GM15510 (cell line): ENCODE measurements around the gene NLE1.

Experiments used
- POLR2A ChIP-seq: IDR thresholded peaks from 3 replicates; pipeline ENCODE4 v1.6.1; 2011; ENCODE audit warnings: borderline replicate concordance; ENCODE audit not compliant: insufficient read length; ENCODE audit errors: extremely low read depth

Gene NLE1

GRCh38 chr17:35086164-35086563 is 55.9 kb downstream of the NLE1 start:
- no peak for TF ChIP-seq POLR2A

GRCh38 chr17:35084987-35085386 is 57.1 kb downstream of the NLE1 start:
- no peak for TF ChIP-seq POLR2A

GRCh38 chr17:35083071-35083470 is 59.0 kb downstream of the NLE1 start:
- no peak for TF ChIP-seq POLR2A

GRCh38 chr17:35082073-35082657 is 59.9 kb downstream of the NLE1 start:
- no peak for TF ChIP-seq POLR2A

GRCh38 chr17:35081638-35082037 is 60.5 kb downstream of the NLE1 start:
- TF ChIP-seq POLR2A: no peak

GRCh38 chr17:35080536-35080935 is 61.6 kb downstream of the NLE1 start:
- TF ChIP-seq POLR2A: no peak

- TF ChIP-seq POLR2A: no peak
Measured at GRCh38 chr17:35079547-35080423, 62.3 kb downstream of the NLE1 start.
